HuH-7.5 (cell line): Measurements from ENCODE around the gene HBZ.
"Not testable (repeated sequence)": the region's sequence is repeated elsewhere in the genome, so short reads cannot be mapped to it uniquely, and the experiment has no call there.

ENCODE experiments used
- DNase-seq: peaks from one replicate; pipeline ENCODE4 v3.0.0; 2011; ENCODE audit warnings: low spot score

HBZ gene

GRCh38 chr16:138049-138417 is 14.4 kb upstream of the HBZ start:
- DNase-seq = peak; percentile 37

GRCh38 chr16:140175-140857 is 12.1 kb upstream of the HBZ start:
- DNase-seq = no peak

GRCh38 chr16:142405-142967 is 10.0 kb upstream of the HBZ start:
- no peak for DNase-seq

- no peak for DNase-seq
Measured at GRCh38 chr16:143047-143446, 9.4 kb upstream of the HBZ start.

GRCh38 chr16:143456-143855 is 9.0 kb upstream of the HBZ start:
- no peak for DNase-seq

- no peak for DNase-seq
Measured at GRCh38 chr16:144797-145252, 7.6 kb upstream of the HBZ start.

- DNase-seq = no peak
Measured at GRCh38 chr16:146646-147045, 5.8 kb upstream of the HBZ start.

- no peak for DNase-seq
Measured at GRCh38 chr16:149024-149660, 3.3 kb upstream of the HBZ start.

- DNase-seq = not testable (repeated sequence)
Measured at GRCh38 chr16:153129-153521, 681 bp downstream of the HBZ start.

GRCh38 chr16:153550-154216 is 1.2 kb downstream of the HBZ start:
- not testable (repeated sequence) for DNase-seq

GRCh38 chr16:154217-155030 is 2.0 kb downstream of the HBZ start:
- no peak for DNase-seq

GRCh38 chr16:155031-155398 is 2.6 kb downstream of the HBZ start:
- no peak for DNase-seq

- no peak for DNase-seq
Measured at GRCh38 chr16:159136-159849, 6.8 kb downstream of the HBZ start.

GRCh38 chr16:160242-160641 is 7.8 kb downstream of the HBZ start:
- not testable (repeated sequence) for DNase-seq

- DNase-seq = no peak
Measured at GRCh38 chr16:160691-161190, 8.3 kb downstream of the HBZ start.

- DNase-seq = no peak
Measured at GRCh38 chr16:162271-162991, 10.0 kb downstream of the HBZ start.

- not testable (repeated sequence) for DNase-seq
Measured at GRCh38 chr16:163139-163538, 10.7 kb downstream of the HBZ start.

GRCh38 chr16:163696-164095 is 11.3 kb downstream of the HBZ start:
- not testable (repeated sequence) for DNase-seq

- DNase-seq = not testable (repeated sequence)
Measured at GRCh38 chr16:164134-164823, 11.8 kb downstream of the HBZ start.
